ENCODE data around the gene ZNF181. TPM values are rescaled to one million over a fixed set of nuclear protein-coding genes. Genes with fewer than 3 reads are reported as not detected.

ZNF181 gene
- polyA plus RNA-seq, 2 of the 4 experiments (the other 2 are of a cell fraction), result 17.0 to 24.6 TPM

GRCh38 chr19:34733266-34733745 is 737 bp upstream of the ZNF181 start:
- Histone ChIP-seq H3K4me3 (peak overlapping the region; percentile 67), H3K4me1 (peaks cover 4% of the 10 kb centered on the region; the same call in 1 of the 3 replicates), H3K4me2 (peak overlapping the region; percentile 85), H3K27ac (peak overlapping the region; percentile 93), H3K9me3 (peaks cover 54% of the 10 kb centered on the region)
- WGBS (ENCODE audit: missing lambda C conversion rate), result 12% methylated on average over 13 of the region's 13 CpGs
- FAIRE-seq (peak; percentile 36), DNase-seq (ENCODE audit: low read depth in 1 of 2, low spot score in 1 of 2) (no peak), ATAC-seq (peak; percentile 44 to 62)
- no peak for TF ChIP-seq HOXA7 (CRISPR knock-in tag; IDR thresholded peaks at IDR 0.05)
- no peak for TF ChIP-seq FOXS1 (CRISPR knock-in tag; IDR thresholded peaks at IDR 0.05)
- no peak for TF ChIP-seq PHF8 (IDR thresholded peaks at IDR 0.05; ENCODE audit: borderline replicate concordance, low read depth)
- no peak for TF ChIP-seq HOXB5 (CRISPR knock-in tag; IDR thresholded peaks at IDR 0.05)
- no peak for TF ChIP-seq KDM1A (IDR thresholded peaks at IDR 0.05; ENCODE audit: low read depth)
- no peak for TF ChIP-seq RAD21 (conservative IDR thresholded peaks at IDR 0.05 in 1 of 2, IDR thresholded peaks at IDR 0.05 in 1 of 2)
- no peak for TF ChIP-seq SREBF2 (IDR thresholded peaks at IDR 0.05)
- no peak; the same call in 1 of the 2 replicates for TF ChIP-seq RFX5 (IDR thresholded peaks at IDR 0.05)
- TF ChIP-seq ELK1 (IDR thresholded peaks at IDR 0.05; ENCODE audit: low read depth, low read length), result no peak
- TF ChIP-seq USF2 (IDR thresholded peaks at IDR 0.05), result no peak
- TF ChIP-seq BHLHE40 (IDR thresholded peaks at IDR 0.05; ENCODE audit: low read depth, low read length), result peak; percentile 58
- no peak for TF ChIP-seq CHD4 (IDR thresholded peaks at IDR 0.05; ENCODE audit: borderline replicate concordance)
- no peak for TF ChIP-seq RCOR1 (IDR thresholded peaks at IDR 0.05; ENCODE audit: low read depth, low read length)
- TF ChIP-seq TP53 (CRISPR knock-in tag; IDR thresholded peaks at IDR 0.05), result no peak
- TF ChIP-seq ZC3H11A (IDR thresholded peaks at IDR 0.05), result no peak
- no peak for TF ChIP-seq ZFP36 (IDR thresholded peaks at IDR 0.05; ENCODE audit: borderline replicate concordance, partially characterized antibody)
- no peak for TF ChIP-seq EP300 (IDR thresholded peaks at IDR 0.05)
- TF ChIP-seq JUN (IDR thresholded peaks at IDR 0.05), result no peak
- no peak for TF ChIP-seq SMC3 (IDR thresholded peaks at IDR 0.05)
- peak; percentile 84 for TF ChIP-seq MYC (IDR thresholded peaks at IDR 0.05; ENCODE audit: borderline replicate concordance, low read length)
- TF ChIP-seq KDM5A (IDR thresholded peaks at IDR 0.05), result no peak
- TF ChIP-seq RNF2 (IDR thresholded peaks at IDR 0.05; ENCODE audit: borderline replicate concordance, low read depth), result no peak
- TF ChIP-seq E2F6 (IDR thresholded peaks at IDR 0.05; ENCODE audit: borderline replicate concordance, low read depth), result peak; percentile 63; the same call in 1 of the 2 replicates
- ChIA-PET CTCF (interaction anchor here (0.6 to 2.5 kb wide), 4 partner anchors 12 to 56 kb away, joined by 3 to 7 read pairs (median 4); partner anchors contain the start of gene ZNF302), POLR2A (interaction anchor here (0.6 to 1.2 kb wide), 6 partner anchors 56 to 273 kb away, joined by 3 to 20 read pairs (median 4); partner anchors contain the start of genes SCGB2B2, WTIP, ZNF30 and ZNF302)

- Histone ChIP-seq H3K27ac (peak overlapping the region; percentile 93), H3K4me2 (peak overlapping the region; percentile 85), H3K4me3 (peak overlapping the region; percentile 67), H3K9me3 (peaks cover 61% of the 10 kb centered on the region), H3K4me1 (peaks cover 4% of the 10 kb centered on the region; the same call in 1 of the 3 replicates)
- ATAC-seq (no peak), FAIRE-seq (no peak), DNase-seq (ENCODE audit: low read depth in 1 of 2, low spot score in 1 of 2) (no peak)
- ChIA-PET CTCF (interaction anchor here (0.9 kb wide), 1 partner anchor 22 kb away, joined by 3 read pairs; no protein-coding TSS in a partner anchor), POLR2A (no interaction called here)
- 28% methylated on average over 16 of the region's 16 CpGs for WGBS (ENCODE audit: missing lambda C conversion rate)
- TF ChIP-seq POLR2AphosphoS2 (conservative IDR thresholded peaks at IDR 0.05; ENCODE audit: low read length), result no peak
- peak; percentile 56 to 76; a peak in 2 of 4 replicates for TF ChIP-seq CEBPB (IDR thresholded peaks at IDR 0.05)
- TF ChIP-seq USF2 (IDR thresholded peaks at IDR 0.05), result peak; percentile 35; the same call in 1 of the 2 replicates
- peak; percentile 62; the same call in 1 of the 2 replicates for TF ChIP-seq MYC (IDR thresholded peaks at IDR 0.05; ENCODE audit: borderline replicate concordance, low read length)
- TF ChIP-seq ATOH8 (CRISPR knock-in tag; IDR thresholded peaks at IDR 0.05; ENCODE audit: low read depth), result no peak
- TF ChIP-seq ESRRA (IDR thresholded peaks at IDR 0.05; ENCODE audit: borderline replicate concordance, low read length), result peak; percentile 62; the same call in 1 of the 2 replicates
- TF ChIP-seq HMGXB4 (CRISPR knock-in tag; IDR thresholded peaks at IDR 0.05; ENCODE audit: borderline replicate concordance), result no peak
- no peak for TF ChIP-seq TFCP2L1 (CRISPR knock-in tag; IDR thresholded peaks at IDR 0.05)
- no peak for TF ChIP-seq SMC3 (IDR thresholded peaks at IDR 0.05)
- peak; percentile 4; the same call in 1 of the 2 replicates for TF ChIP-seq HOXB13 (CRISPR knock-in tag; IDR thresholded peaks at IDR 0.05; ENCODE audit: low read depth)
- no peak for TF ChIP-seq JUN (IDR thresholded peaks at IDR 0.05)
- no peak for TF ChIP-seq GATA3 (IDR thresholded peaks at IDR 0.05; ENCODE audit: borderline replicate concordance)
Measured at GRCh38 chr19:34734537-34735103, 577 bp downstream of the ZNF181 start.

All from A549 (cell line).